HepG2 (cell line): ENCODE results near the gene GPBAR1. TPM values are rescaled to one million over a fixed set of nuclear protein-coding genes. Genes with fewer than 3 reads are reported as not detected.
A peak's percentile ranks its signal among the peaks of the same experiment; 100 is the strongest.

Experiments
- ATAC-seq: fragments of 200-7000 bp; cut with Tn5 transposase; 3 replicates; pipeline ENCODE4 v1.9.1; 2020; ENCODE audit warnings: mild to moderate bottlenecking, moderate library complexity
- BruUV-seq: library from RNA; stranded (reverse); fragments of 400-500 nt; replicated peaks from 2 replicates; lab custom pipeline; 2021; lab: Mats Ljungman, UMichigan
- CTCF ChIA-PET: fragments of 300-600 bp; formaldehyde crosslinking; extraction: SDS; loops from one replicate; lab custom pipeline; 2021; ENCODE audit warnings: low total read pairs, inconsistent platforms, low intra/inter-chr PET ratio; lab: Yijun Ruan, JAX
- POLR2A ChIA-PET: fragments of 350-600 bp; sonication (Branson Sonifier 250); formaldehyde crosslinking; loops from one replicate; lab custom pipeline; 2020; ENCODE audit warnings: antibody characterized with exemption, inconsistent platforms; lab: Yijun Ruan, JAX
- DNase-seq: peaks from one replicate; pipeline ENCODE4 v3.0.0-alpha.2; 2015; ENCODE audit warnings: low spot score
- FAIRE-seq: peaks from 3 replicates; lab custom pipeline; 2011; peaks lifted over from hg19 to GRCh38; lab: Jason Lieb, UNC
- H2AFZ ChIP-seq: one replicate; pipeline ENCODE4 v1.6.1; 2011; ENCODE audit warnings: low read length, inconsistent platforms
- H3K27ac ChIP-seq: fragments of 300-600 bp; 3 replicates; pipeline ENCODE4 v1.8.0; 2011; ENCODE audit warnings: mixed run types, mild to moderate bottlenecking, mixed read lengths, low read length, inconsistent platforms; ENCODE audit not compliant: insufficient read depth; ENCODE audit errors: extremely low read length
- H3K27me3 ChIP-seq, 2 experiments: fragments of 200-600 bp in 1 of 2; 2 replicates in 1 of 2; 3 replicates in 1 of 2; pipeline versions ENCODE4 v1.6.0 to v1.8.0; 2011; ENCODE audit warnings: low read length in 2 of 2, mild to moderate bottlenecking in 2 of 2, moderate library complexity in 2 of 2, inconsistent platforms in 1 of 2; ENCODE audit not compliant: insufficient read depth in 2 of 2, control insufficient read depth in 1 of 2
- H3K36me3 ChIP-seq, 2 experiments: fragments of 200-600 bp in 1 of 2; replicated peaks in 1 of 2; 2 replicates in 1 of 2; 3 replicates in 1 of 2; pipeline versions ENCODE4 v1.5.1 to v1.8.0; 2011; ENCODE audit warnings: low read length in 2 of 2, inconsistent platforms in 1 of 2; ENCODE audit not compliant: insufficient read depth in 2 of 2, control insufficient read depth in 1 of 2
- H3K4me1 ChIP-seq: 2 replicates; pipeline ENCODE4 v1.5.1; 2012; ENCODE audit warnings: low read length, inconsistent platforms; ENCODE audit not compliant: insufficient read depth
- H3K4me2 ChIP-seq: 2 replicates; pipeline ENCODE4 v1.6.0; 2011; ENCODE audit warnings: low read depth, low read length, inconsistent platforms
- H3K4me3 ChIP-seq, 3 experiments: fragments of 200-600 bp in 1 of 3; sonication (generic), shearing (Covaris generic) in 1 of 3; replicated peaks in 1 of 3; 2 replicates each; pipeline ENCODE4 v1.5.1; 2011 to 2016; ENCODE audit warnings: low read length in 3 of 3, inconsistent platforms in 2 of 3, low read depth in 2 of 3, mild to moderate bottlenecking in 2 of 3, control low read depth in 1 of 3, mixed read lengths in 1 of 3; ENCODE audit not compliant: insufficient read depth in 1 of 3
- H3K79me2 ChIP-seq: one replicate; pipeline ENCODE4 v1.6.1; 2011; ENCODE audit warnings: low read length, inconsistent platforms; ENCODE audit not compliant: insufficient read depth
- H3K9ac ChIP-seq: 2 replicates; pipeline ENCODE4 v1.6.0; 2011; ENCODE audit warnings: mild to moderate bottlenecking, low read depth, low read length, inconsistent platforms; ENCODE audit not compliant: insufficient read depth
- H3K9me3 ChIP-seq: 2 replicates; pipeline ENCODE4 v1.5.1; 2012; ENCODE audit warnings: mild to moderate bottlenecking, low read length
- H4K20me1 ChIP-seq: 2 replicates; pipeline ENCODE4 v1.6.0; 2011; ENCODE audit warnings: inconsistent platforms, mild to moderate bottlenecking, low read length, moderate library complexity; ENCODE audit not compliant: insufficient read depth
- JUND ChIP-seq: sonication (generic); formaldehyde crosslinking; IDR thresholded peaks from 2 replicates; pipeline ENCODE4 v1.8.0; 2022; ENCODE audit warnings: mild to moderate bottlenecking, missing genetic modification reagents
- SKI ChIP-seq: fragments of 450-650 bp; IDR thresholded peaks from one replicate; pipeline ENCODE4 v1.6.1; 2018; ENCODE audit warnings: mild to moderate bottlenecking; ENCODE audit not compliant: partially characterized antibody
- U2AF2 ChIP-seq: fragments of 200-400 bp; formaldehyde crosslinking; IDR thresholded peaks from 2 replicates; pipeline ENCODE4 v1.6.1; 2017; ENCODE audit warnings: low read depth, mild to moderate bottlenecking, low read length
- WIZ ChIP-seq: sonication (generic); formaldehyde crosslinking; IDR thresholded peaks from 2 replicates; pipeline ENCODE4 v1.5.1; 2020; ENCODE audit warnings: mild to moderate bottlenecking, missing genetic modification reagents
- ZBTB25 ChIP-seq: IDR thresholded peaks from 2 replicates; pipeline ENCODE4 v1.6.1; 2018; ENCODE audit warnings: missing genetic modification reagents
- ZBTB46 ChIP-seq: sonication (generic); formaldehyde crosslinking; IDR thresholded peaks from 2 replicates; pipeline ENCODE4 v1.4.0; 2020; ENCODE audit warnings: mild to moderate bottlenecking, missing genetic modification reagents, borderline replicate concordance
- ZC3H4 ChIP-seq: sonication (generic); formaldehyde crosslinking; IDR thresholded peaks from 2 replicates; pipeline ENCODE4 v1.4.0; 2020; ENCODE audit warnings: missing genetic modification reagents, borderline replicate concordance
- ZFP36 ChIP-seq: fragments of 150-350 bp; IDR thresholded peaks from 2 replicates; pipeline ENCODE4 v1.6.1; 2018; ENCODE audit warnings: borderline replicate concordance, low read length, low read depth; ENCODE audit not compliant: partially characterized antibody
- ZFP36L2 ChIP-seq: sonication (generic); formaldehyde crosslinking; IDR thresholded peaks from 2 replicates; pipeline ENCODE4 v1.4.0; 2020; ENCODE audit warnings: missing genetic modification reagents
- ZHX1 ChIP-seq: sonication (generic); formaldehyde crosslinking; IDR thresholded peaks from 2 replicates; pipeline ENCODE4 v1.8.1; 2022; ENCODE audit warnings: low read depth, mild to moderate bottlenecking, missing genetic modification reagents
- ZNF746 ChIP-seq: sonication (generic); formaldehyde crosslinking; IDR thresholded peaks from 2 replicates; pipeline ENCODE4 v1.8.0; 2022; ENCODE audit warnings: mild to moderate bottlenecking, missing genetic modification reagents
- ZNF788 ChIP-seq: sonication (generic); formaldehyde crosslinking; IDR thresholded peaks from 2 replicates; pipeline ENCODE4 v1.5.0; 2020; ENCODE audit warnings: mild to moderate bottlenecking, missing genetic modification reagents, borderline replicate concordance
- ZNF883 ChIP-seq: sonication (generic); formaldehyde crosslinking; IDR thresholded peaks from 2 replicates; pipeline ENCODE4 v1.5.1; 2020; ENCODE audit warnings: mild to moderate bottlenecking, missing genetic modification reagents; ENCODE audit errors: not compliant biosample characterization
- WGBS: methylation state at CpG from one replicate; pipeline ENCODE4 v1.1.6; 2017; ENCODE audit warnings: low lambda C conversion rate; 5-methylcytosine and 5-hydroxymethylcytosine counted together
- in situ Hi-C: cut with HindIII; loops from 2 replicates; pipeline ENCODE4 v1.10.0; 2017; ENCODE audit warnings: low pct_unique_long_range_greater_than_20kb; ENCODE audit not compliant: extremely low pct_ligation_motif_present
- intact Hi-C: fragments of 100-400 bp; cut with micrococcal nuclease; formaldehyde crosslinking; loops from one replicate; pipeline ENCODE4 v1.10.0; 2022; ENCODE audit not compliant: unreplicated experiment
- polyA plus RNA-seq, 8 experiments: library from polyadenylated mRNA; depleted of rRNA in 3 of 8; stranded (reverse) in 7 of 8; unstranded in 1 of 8; fragments of >200 nt; fragmentation: Illumina TruSeq in 4 of 8; extraction: Trizol in 4 of 8; gene quantifications; 2 replicates each; pipeline versions ENCODE4 v1.2.1 to v1.2.3, GENCODE V29; 2011 to 2016; ENCODE audit warnings: low read depth in 4 of 8, missing spikeins in 1 of 8, mixed read lengths in 1 of 8; ENCODE audit not compliant: insufficient read depth in 1 of 8
- total RNA-seq, 5 experiments: library from RNA; depleted of rRNA; stranded (reverse); fragments of >200 nt; fragmentation: Illumina TruSeq; extraction: Trizol; gene quantifications; 2 replicates each; pipeline ENCODE4 v1.2.3, GENCODE V29; 2016; ENCODE audit warnings: low read depth in 1 of 5

GPBAR1 gene
- total and polyA plus RNA-seq, 2 of the 13 experiments (the other 11 are each of a cell fraction or from before 2014, with no cell fraction given): 0.05 to 0.09 TPM

GRCh38 chr2:218255446-218255845 lies 5.4 kb upstream of the GPBAR1 start:
- TF ChIP-seq ZFP36 (no peak), ZBTB25 (CRISPR knock-in tag) (no peak), JUND (CRISPR knock-in tag) (no peak), ZFP36L2 (CRISPR knock-in tag) (no peak), ZC3H4 (CRISPR knock-in tag) (no peak), ZBTB46 (CRISPR knock-in tag) (no peak), ZNF883 (CRISPR knock-in tag) (no peak), ZHX1 (CRISPR knock-in tag) (no peak), WIZ (CRISPR knock-in tag) (no peak), SKI (no peak), ZNF788 (CRISPR knock-in tag) (no peak), ZNF746 (CRISPR knock-in tag) (no peak), U2AF2 (no peak)
- H3K4me1 ChIP-seq: peaks cover 12% of the 10 kb centered on the region; the same call in 1 of the 2 replicates
- ATAC-seq: no peak
- H2AFZ ChIP-seq: no peak overlapping the region
- intact Hi-C loops: loop anchor here (5.0 kb wide), 1 partner anchor 68 kb away; no protein-coding TSS in a partner anchor
- POLR2A ChIA-PET: no interaction called here
- no peak overlapping the region for H3K27ac ChIP-seq
- CTCF ChIA-PET: no interaction called here
- FAIRE-seq: no peak
- in situ Hi-C loops: no loop called here
- BruUV-seq: TSS peak; percentile 28
- H4K20me1 ChIP-seq: no peaks in the 10 kb centered on the region
- no peak overlapping the region for H3K9ac ChIP-seq
- WGBS: 90% methylated on average over 6 of the region's 6 CpGs
- no peak overlapping the region for H3K4me3 ChIP-seq
- no peaks in the 10 kb centered on the region for H3K79me2 ChIP-seq
- H3K9me3 ChIP-seq: no peaks in the 10 kb centered on the region
- no peak for DNase-seq
- H3K27me3 ChIP-seq: no peaks in the 10 kb centered on the region
- H3K4me2 ChIP-seq: no peak overlapping the region
- H3K36me3 ChIP-seq: peaks cover 23 to 56% of the 10 kb centered on the region in 2 experiments
